Stimulated activated naive CD8-positive, alpha-beta T cell treated with anti-CD3 and anti-CD28 coated beads, Interleukin-15, Interleukin-2, amounts not matched to agents 100 U/mL and 50 U/mL, for 24 hours (primary cell): Measurements from ENCODE around the gene FGFR4.

ENCODE experiments used
- ATAC-seq: fragments of 150-1000 bp; cut with Tn5 transposase; one replicate; pipeline ENCODE4 v1.10.0; 2021
- DNase-seq: peaks from one replicate; pipeline ENCODE4 v3.0.0; 2021

FGFR4 gene

DNA sequence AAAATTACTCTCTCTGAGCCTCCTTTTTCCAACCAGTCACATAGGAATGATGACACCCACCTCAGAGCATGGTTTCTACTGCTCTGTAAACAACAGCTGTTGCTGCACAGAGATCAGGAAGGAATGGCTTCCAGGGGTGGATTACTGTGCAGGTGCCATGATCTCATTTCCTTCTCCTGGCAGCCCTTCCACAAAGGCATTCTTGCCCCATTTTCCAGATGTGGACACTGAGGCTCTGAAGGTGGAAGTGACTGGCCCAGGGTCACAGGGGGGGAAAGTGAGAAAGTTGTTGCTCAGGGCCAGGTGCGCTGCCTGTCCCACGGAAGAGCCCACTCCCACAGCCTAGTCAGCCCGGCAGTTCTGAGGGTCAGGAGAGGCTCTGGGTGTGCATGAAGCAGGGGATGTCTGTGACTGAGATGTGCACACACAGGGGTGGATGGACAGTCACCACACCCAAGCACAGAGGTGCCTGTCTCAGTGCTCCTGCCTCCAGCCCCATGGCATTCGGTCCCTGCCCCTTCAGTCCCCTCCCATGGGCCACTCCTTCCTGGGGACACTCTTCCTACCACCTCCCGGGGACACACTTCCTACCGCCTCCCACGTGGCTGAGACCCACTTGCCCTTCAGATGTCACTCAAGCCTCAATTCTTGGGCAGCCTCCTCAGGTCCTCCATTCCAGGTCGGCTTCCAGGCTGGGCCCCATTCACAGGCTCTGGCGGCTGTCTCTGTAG lies 17.0 kb downstream of the FGFR4 start:
- ATAC-seq (no peak), DNase-seq (no peak)

GRCh38 chr5:177105691-177106476 lies 19.2 kb downstream of the FGFR4 start:
- ATAC-seq (no peak), DNase-seq (no peak)

DNA sequence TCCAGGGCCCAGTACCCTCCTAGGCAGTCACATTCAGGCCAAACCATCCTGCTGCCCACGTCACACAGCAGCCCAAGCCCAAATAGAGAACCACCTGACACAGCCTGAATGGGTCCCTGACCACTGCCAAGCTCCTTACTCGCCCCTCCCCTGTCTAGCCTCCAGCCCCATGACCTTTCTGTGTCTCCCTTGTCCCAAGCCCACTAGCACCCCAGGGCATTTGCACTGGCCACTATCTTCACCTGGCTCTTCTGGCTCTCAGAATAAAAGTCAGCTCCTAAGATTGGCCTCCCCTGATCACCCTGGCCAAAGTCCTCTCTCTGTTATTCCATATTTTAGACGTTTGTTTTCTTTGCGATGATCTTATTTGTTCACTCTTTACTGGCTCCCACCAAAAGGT lies 20.4 kb downstream of the FGFR4 start:
- DNase-seq (no peak), ATAC-seq (no peak)

DNA sequence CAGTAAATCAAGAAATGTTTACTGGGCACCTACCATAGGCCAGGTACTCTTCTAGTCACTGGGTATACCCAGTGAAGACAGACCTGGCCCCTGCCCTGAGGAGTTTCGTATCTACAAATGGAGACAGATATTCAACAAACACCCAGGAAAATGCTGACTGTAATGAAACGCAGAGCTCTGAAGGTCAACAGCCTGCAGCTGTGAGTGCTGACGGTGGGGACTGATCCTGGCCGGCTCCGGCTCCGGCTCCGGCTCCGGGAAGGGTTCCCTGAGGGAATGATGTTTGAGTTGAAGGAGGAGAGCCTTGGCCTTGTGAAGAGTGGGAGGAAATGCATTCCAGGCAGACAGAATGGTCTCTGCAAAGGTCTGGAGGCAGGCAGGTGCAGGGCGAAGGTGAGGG lies 23.1 kb downstream of the FGFR4 start:
- no peak for DNase-seq
- no peak for ATAC-seq

GRCh38 chr5:177111720-177112394 lies 25.1 kb downstream of the FGFR4 start:
- ATAC-seq (peak; percentile 42), DNase-seq (peak; percentile 75)

DNA sequence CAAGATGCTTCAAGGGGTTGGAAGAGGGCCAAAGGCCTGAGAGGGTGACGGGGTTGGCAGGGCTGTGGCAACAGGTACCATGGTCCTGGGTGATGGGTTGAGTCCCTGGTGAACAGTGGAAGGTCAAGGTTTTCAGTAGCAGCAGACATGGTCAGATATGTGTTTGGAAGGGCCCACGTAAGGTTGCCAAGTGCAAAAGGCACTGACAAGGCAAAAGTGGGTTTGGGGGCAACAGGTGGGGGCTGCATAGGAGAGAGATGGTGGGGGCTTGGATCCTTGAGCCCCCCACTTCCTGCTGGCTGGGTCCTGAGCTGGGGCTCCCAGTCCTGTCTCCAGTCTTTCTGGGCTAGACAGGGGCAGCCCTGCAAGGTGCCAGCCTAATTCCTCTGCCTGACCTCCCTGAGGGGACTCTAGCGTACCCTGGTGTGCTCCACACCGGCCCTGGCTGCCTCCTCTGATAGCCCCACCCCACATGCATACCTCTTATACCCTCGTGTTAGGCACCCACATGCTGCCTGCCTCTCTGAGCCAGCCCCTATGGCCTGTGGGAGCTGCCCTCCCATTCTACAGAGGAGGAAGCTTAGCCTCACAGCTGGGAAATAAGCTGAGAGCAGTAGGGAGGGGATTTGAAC lies 26.0 kb downstream of the FGFR4 start:
- ATAC-seq = no peak
- DNase-seq = no peak

DNA sequence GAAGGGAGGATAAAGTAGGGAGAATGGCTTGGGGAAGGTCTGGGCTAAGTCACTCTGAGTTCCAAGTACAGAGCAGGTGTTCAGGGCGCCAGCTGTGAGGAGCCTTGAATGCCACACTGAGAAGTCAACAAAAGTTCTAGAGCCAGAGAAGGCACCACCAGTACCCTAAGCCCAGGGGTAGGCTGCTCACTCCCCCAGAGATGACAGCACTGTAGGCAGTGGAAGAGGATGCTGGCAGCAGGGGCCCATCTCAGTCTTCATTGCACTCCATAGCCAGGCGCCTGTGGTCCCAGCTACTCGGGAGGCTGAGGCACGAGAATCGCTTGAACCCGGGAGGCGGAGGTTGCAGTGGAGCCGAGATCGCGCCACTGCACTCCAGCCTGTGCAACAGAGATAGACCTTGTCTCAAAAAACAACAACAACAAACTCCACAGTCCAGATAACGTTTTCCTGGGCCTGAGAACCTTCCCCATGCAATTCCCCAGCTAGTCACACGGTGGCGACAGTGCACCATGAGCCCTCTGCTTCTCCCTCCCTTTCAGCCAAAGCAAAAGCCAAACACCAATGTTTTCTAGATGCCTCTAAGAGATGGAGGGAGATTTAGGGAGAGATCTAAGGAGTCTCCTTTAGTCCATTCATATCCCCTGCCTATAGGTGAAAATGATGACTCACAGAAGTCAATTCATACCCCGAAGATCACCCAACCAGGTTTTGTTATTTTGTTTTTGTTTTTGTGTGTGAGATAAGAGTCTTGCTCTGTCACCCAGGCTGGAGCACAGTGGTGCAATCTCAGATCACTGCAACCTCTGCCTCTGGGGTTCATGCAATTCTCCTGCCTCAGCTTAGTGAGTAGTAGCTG lies 27.1 kb downstream of the FGFR4 start:
- ATAC-seq (peak; percentile 61), DNase-seq (peak; percentile 83)

DNA sequence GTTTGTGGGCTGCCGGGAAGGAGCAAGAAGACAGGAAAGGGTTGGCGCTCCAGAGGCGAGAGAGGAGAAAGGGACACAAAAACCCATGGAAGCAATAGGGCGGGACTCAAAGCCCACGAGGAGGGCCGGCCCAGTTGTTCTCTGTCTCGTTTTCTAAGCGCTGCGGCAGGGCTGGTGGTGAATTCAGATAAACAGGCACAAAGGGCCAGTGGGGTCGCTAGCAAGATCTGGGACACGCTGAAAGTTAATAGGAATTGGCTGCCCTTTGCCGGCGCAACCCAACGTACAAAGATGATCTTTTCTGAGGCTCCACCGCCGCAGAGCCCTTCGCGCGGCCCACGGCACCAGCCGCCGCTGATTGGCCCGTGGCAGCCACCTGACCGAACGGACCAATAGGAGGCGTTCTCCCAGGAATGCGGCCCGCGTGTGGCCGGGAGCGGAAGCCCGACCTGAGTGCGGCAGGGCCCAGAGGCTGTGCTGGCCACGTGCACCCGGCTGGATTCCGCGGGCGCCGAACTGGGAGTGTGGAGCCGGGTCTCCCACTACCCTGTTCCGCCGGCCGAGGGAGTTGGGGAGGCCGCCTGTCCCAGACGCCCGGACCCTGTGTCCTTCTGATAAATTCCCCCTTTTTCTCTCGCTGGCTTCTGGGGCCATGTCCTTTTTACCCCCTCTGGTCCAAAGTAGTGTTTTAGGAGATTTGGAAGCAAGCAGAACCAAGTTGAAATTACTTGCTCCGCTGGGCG lies 30.1 kb downstream of the FGFR4 start:
- ATAC-seq (peak; percentile 93), DNase-seq (peak; percentile 86)

- DNase-seq = no peak
- no peak for ATAC-seq
Observed at GRCh38 chr5:177117441-177118045, 30.8 kb downstream of the FGFR4 start.

- DNase-seq (no peak), ATAC-seq (no peak)
Observed at GRCh38 chr5:177122566-177122965, 35.9 kb downstream of the FGFR4 start.

DNA sequence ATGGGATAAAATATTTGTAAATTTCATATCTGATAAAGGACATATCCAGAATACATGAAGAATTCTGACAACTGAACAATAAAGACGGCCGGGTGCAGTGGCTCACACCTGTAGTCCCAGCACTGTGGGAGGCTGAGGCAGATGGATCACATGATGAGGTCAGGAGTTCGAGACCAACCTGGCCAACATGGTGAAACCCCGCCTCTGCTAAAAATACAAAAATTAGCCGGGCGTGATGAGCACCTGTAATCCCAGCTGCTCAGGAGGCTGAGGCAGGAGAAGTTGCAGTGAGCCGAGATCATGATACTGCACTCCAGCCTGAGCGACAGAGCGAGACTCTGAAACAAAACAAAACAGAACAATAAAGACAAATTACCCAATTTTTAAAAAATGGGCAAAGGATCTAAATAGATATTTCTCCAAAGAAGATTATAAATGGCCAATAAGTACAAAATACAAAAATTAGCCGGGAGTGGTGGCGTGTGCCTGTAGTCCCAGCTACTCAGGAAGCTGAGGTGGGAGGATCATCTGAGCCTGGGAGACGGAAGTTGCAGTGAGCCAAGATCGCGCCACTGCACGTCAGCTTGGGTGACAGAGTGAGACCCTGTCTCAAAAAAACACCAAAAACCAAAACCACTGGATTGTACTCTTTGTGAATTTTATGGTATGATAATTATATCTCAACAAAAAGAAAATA lies 37.2 kb downstream of the FGFR4 start:
- no peak for ATAC-seq
- no peak for DNase-seq

- ATAC-seq (no peak), DNase-seq (no peak)
Observed at GRCh38 chr5:177124486-177124991, 37.8 kb downstream of the FGFR4 start.

DNA sequence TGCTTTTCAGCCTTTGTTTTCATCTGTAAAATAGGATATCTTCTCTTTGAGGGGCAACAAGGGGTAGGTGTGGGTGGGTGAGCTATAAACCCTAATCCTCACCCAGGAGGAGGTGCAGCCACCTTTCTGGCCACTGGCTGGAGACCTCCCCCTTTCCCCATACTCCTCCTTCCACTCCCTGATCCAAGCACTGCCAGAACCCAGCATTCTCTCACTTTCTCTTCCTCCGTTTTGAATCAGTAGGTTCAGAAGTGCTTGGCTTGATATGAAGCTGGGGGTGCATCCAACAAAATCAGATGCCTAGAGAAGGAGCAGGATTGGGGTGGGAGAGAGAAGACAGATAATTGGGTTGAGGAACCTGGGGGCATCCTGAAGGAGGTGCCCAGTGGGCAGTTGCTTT lies 40.1 kb downstream of the FGFR4 start:
- ATAC-seq (no peak), DNase-seq (no peak)

DNA sequence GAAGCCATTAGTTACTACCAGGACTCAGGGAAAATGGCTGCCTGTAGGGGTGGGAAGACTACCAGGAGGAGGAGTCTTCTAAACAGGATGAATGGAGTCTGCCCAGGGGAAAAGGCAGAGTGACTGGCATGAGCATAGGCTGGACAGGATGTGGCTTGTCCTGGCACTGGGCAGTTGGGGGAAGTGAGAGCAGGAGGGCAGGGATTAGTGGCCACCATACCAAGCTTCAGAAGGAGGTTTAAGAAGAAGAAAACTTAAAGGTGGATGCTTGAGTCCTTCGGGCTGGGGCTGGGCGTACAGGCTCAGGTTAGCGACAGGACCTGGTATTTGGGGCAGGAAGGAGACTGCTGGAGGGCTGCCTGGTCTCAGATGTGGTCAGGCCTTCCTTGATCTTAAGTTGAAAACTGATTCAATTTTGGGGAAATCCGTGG lies 41.9 kb downstream of the FGFR4 start:
- no peak for DNase-seq
- ATAC-seq = no peak

DNA sequence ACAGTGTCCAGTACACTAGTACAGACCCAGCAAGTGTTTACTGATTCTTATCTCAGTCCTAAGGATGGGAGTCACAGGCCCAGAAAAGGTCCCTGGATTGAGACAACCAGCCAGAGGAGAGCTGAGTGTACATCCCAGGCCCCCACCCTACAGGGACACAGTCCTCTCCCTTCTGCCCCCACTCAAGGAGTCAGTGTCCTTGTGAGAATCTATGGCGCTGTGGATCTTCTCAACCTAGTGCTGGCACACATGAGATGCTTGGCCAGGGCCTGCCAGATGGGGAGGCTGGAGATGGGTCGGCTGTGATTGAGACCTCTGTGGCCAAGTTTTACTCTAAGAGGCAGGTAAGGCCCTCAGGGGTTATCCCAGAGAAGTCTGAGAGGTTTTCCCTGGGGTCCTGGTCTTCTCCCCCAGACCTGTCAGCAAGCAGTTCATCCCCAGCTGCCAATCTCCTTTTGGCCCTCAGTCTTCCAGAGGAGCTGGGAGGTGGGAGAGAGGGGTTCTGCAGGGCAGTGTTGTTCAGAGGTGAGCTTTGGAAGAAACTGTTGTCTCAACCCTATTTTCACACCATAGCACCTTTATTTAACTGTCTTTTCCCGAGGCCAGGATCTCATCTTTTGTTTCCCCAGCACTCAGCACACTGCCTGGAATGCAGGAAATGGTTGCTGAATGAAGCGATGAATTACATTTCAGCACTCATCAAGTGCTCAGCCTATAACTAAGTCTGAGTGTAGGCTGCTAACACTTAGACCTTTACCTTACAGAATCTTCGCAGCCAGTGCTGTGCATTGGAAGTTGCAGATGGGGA lies 43.7 kb downstream of the FGFR4 start:
- ATAC-seq = no peak

GRCh38 chr5:177131019-177131320 lies 44.3 kb downstream of the FGFR4 start:
- DNase-seq = no peak
- no peak for ATAC-seq

More for the DNA sequence above, 43.7 kb downstream of the FGFR4 start:
- DNase-seq = no peak

GRCh38 chr5:177131352-177132135 lies 44.8 kb downstream of the FGFR4 start:
- ATAC-seq = no peak
- no peak for DNase-seq
